Measurements from ENCODE around the gene CYREN.

Gene CYREN

DNA sequence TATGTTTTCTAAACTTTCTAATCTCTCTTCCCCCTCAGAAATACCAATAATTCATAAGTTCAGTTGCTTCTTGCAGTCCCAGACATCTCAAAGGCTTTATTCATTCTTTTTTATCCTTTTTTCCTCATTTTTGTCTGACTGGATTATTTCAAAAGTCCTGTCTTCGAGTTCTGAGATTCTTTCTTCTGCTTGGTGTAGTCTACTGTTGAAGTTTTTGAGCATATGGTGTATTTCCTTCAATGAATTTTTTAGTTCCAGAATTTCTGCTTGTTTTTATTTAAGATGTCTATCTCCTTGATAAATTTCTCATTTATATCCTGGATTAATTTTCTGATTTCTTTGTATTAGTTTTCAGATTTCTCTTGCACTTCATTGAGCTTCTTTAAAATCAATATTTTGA, 14.2 kb downstream of the CYREN start:
- TF ChIP-seq CTCF (IDR thresholded peaks at IDR 0.05) = no peak

GRCh38 chr7:135154734-135155133, 15.8 kb downstream of the CYREN start:
- TF ChIP-seq CTCF (IDR thresholded peaks at IDR 0.05) = no peak

DNA sequence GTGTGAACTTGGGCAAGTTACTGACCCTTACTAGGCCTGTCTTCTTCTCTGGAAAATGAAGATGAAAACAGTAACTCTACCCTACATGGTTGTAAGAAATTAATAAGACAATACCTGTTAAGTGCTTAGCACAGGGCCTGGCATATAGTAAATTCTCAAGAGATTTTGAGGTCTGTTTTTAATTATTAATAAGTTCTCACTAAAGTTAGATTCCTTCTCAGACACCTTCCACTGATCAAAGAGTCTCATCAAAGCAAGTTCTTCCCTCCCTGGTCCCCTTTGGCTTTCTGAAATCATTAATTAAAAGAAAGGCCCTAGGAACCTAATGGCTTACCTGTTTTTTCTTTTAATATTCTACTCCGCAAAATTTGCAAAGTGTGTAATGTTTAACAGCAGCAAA, 18.1 kb downstream of the CYREN start:
- TF ChIP-seq CTCF (IDR thresholded peaks at IDR 0.05) = no peak

GRCh38 chr7:135151533-135151932, 19.0 kb downstream of the CYREN start:
- no peak for TF ChIP-seq CTCF (IDR thresholded peaks at IDR 0.05)

DNA sequence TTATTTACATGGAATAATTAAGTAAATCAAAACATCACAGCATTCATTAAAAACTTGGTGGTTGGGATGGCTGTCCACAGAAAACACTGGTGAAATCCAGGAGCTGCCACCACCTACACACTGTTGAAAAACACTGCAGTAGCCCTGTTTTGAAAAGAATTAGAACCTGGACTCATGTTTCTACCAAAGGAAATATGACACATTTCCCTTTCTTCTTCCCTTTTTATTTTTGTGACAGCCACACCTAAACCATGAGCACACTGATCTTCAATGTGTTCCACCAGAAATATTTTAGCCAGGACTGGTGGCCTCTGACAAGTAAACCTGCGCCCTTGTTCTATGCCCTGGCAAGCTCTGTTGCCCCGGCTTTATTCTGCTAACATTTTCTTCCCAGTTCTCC, 19.4 kb downstream of the CYREN start:
- no peak for TF ChIP-seq CTCF (IDR thresholded peaks at IDR 0.05)

DNA sequence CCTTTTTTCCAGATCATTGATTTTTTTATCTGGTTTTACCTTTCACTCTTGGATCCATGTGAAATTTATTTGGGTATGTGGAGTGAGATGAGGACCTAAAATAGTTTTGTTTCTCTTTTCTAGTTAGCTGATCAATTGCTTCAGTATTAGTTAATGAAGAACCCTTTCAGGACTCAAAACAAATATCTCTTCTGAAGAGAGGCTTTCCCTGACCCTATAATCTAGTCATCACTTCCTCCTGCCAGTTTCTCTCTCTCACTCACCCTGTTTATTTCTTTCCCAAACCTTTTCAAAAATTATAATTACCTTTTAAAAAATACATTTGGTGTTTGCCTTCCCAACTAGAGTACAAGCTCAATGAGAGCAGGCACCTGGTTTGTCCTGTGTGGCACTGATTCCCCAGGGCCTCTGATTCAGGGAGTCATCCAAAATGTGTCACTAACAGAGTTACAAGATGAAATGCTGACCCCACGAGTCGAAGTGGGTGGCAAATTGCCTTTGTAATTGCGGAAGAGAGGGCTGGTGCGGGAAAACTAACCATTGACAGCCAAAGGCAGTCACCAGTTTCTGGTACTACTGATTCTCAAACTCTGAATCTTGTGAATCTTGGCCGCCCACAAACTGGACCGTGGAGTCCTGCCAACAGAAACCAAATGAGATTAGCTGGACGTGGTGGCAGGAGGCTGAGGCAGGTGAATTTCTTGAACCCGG, 20.3 kb downstream of the CYREN start:
- no peak for TF ChIP-seq CTCF (IDR thresholded peaks at IDR 0.05)

DNA sequence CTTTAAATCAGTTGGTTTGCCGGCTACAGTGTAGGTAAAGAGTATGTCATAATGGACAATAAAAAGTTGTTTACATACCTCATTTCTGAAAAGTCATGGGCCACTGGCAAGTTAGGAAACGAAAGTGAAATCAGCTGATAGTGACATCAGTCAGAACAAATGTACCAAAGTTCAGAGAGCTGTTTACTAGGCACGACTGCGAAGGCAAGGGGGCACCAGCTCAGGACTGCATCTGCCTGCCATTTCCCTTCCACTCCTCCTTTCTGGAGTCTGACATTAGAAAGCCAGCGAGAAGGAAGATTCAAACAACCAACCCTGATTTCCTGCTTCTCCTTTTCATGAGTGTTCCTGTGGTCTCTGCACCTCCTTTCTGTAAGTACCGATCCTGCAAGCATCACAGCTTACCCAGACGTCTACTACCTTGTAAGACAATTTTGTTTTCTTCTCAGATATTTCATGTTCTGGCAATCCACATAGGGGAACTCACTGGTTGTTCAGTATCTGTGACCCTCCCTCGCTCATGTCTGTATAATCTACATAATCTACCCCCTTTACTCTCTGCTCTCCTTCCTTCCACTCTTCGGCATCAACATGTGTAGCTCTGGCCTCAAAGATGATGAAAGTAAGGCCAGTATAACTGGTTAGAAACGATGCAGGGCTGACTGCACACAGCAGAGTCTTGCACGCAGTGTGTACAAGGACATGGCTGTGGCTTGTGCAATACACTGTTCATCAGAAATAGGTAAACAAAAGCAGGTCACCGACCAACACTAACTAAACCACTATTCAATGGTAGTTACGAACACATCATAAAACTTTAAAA, 22.4 kb downstream of the CYREN start, which contains the start of gene TMEM140:
Gene TMEM140, plus strand, starts transcription at position 174 of the 823 bp plus-strand sequence. CDS start 16,370 bp downstream, outside the sequence.
- TF ChIP-seq CTCF (IDR thresholded peaks at IDR 0.05) = no peak

All from LNCAP (cell line).